Endodermal cell (in vitro differentiated cells): Measurements from ENCODE around the gene PHF21B. TPM values are rescaled to one million over a fixed set of nuclear protein-coding genes. Genes with fewer than 3 reads are reported as not detected.
A peak's percentile ranks its signal among the peaks of the same experiment; 100 is the strongest.

ENCODE experiments used
- DNase-seq: peaks from one replicate; pipeline ENCODE4 v3.0.0-alpha.2; 2017
- H3K27ac ChIP-seq: 2 replicates; pipeline ENCODE4 v1.5.1; 2013; ENCODE audit warnings: mild to moderate bottlenecking, low read depth, low read length, moderate library complexity
- H3K27me3 ChIP-seq: 2 replicates; pipeline ENCODE4 v1.6.1; 2013; ENCODE audit warnings: mild to moderate bottlenecking, low read length, moderate library complexity; ENCODE audit not compliant: insufficient read depth, control insufficient read depth, poor library complexity, severe bottlenecking
- H3K36me3 ChIP-seq: 2 replicates; pipeline ENCODE4 v1.7.0; 2013; ENCODE audit warnings: mild to moderate bottlenecking, low read length, moderate library complexity; ENCODE audit not compliant: control insufficient read depth, insufficient read depth
- H3K4me1 ChIP-seq: one replicate; pipeline ENCODE4 v1.7.0; 2013; ENCODE audit warnings: low read length; ENCODE audit not compliant: control insufficient read depth, insufficient read depth
- H3K4me3 ChIP-seq: 2 replicates; pipeline ENCODE4 v1.5.1; 2013; ENCODE audit warnings: mild to moderate bottlenecking, low read length, moderate library complexity
- H3K9ac ChIP-seq: 2 replicates; pipeline ENCODE4 v1.6.1; 2013; ENCODE audit warnings: mild to moderate bottlenecking, low read length, moderate library complexity; ENCODE audit not compliant: poor library complexity, severe bottlenecking; ENCODE audit errors: extremely low read depth
- H3K9me3 ChIP-seq: 2 replicates; pipeline ENCODE4 v1.6.1; 2013; ENCODE audit warnings: mild to moderate bottlenecking, low read length, moderate library complexity; ENCODE audit not compliant: control insufficient read depth
- H3K27ac Mint-ChIP-seq: 2 replicates; pipeline ENCODE4 v1.8.0; 2020; ENCODE audit warnings: mixed read lengths
- H3K27me3 Mint-ChIP-seq: 2 replicates; pipeline ENCODE4 v1.8.0; 2021; ENCODE audit warnings: mild to moderate bottlenecking, mixed read lengths; ENCODE audit not compliant: insufficient read depth
- H3K36me3 Mint-ChIP-seq: 2 replicates; pipeline ENCODE4 v1.8.0; 2020; ENCODE audit warnings: low read depth, mixed read lengths
- H3K4me1 Mint-ChIP-seq: 2 replicates; pipeline ENCODE4 v1.8.0; 2020; ENCODE audit warnings: mixed read lengths
- H3K4me3 Mint-ChIP-seq: 2 replicates; pipeline ENCODE4 v1.8.0; 2020; ENCODE audit warnings: mild to moderate bottlenecking, moderate library complexity, mixed read lengths
- H3K9me3 Mint-ChIP-seq: 2 replicates; pipeline ENCODE4 v1.8.0; 2020; ENCODE audit warnings: mild to moderate bottlenecking, mixed read lengths
- CTCF ChIP-seq: fragments of 200-600 bp; sonication (generic); conservative IDR thresholded peaks from 2 replicates; pipeline ENCODE4 v1.5.0; 2021; ENCODE audit warnings: antibody characterized with exemption, mild to moderate bottlenecking
- WGBS, 2 experiments: methylation state at CpG; one replicate each; pipeline versions ENCODE4 v1.1.5 to v1.1.7; 2013; ENCODE audit warnings: missing lambda C conversion rate in 2 of 2, mixed read lengths in 1 of 2; ENCODE audit not compliant: insufficient coverage in 1 of 2, insufficient read length in 1 of 2; 5-methylcytosine and 5-hydroxymethylcytosine counted together
- total RNA-seq, 2 donors: library from RNA; stranded (reverse); fragmentation: NEBNext Ultra II Directional in 1 of 2; extraction: Animal tissue kit (Norgen Biotek cat#: 25700) in 1 of 2; gene quantifications; 2 replicates in 1 of 2; 3 replicates in 1 of 2; pipeline ENCODE4 v1.2.1, GENCODE V29; 2021

Gene PHF21B
- total RNA-seq, 2 donors from 2014 or later, result 57.5 to 69.2 TPM

- H3K4me1 Mint-ChIP-seq, result no peaks in the 10 kb centered on the region
- WGBS, 2 experiments, result 86 to 100% methylated on average over 3 to 12 of the region's 12 CpGs
Observed at GRCh38 chr22:44883011-44883421, 126.8 kb downstream of the PHF21B start.

GRCh38 chr22:44882226-44882905, 127.4 kb downstream of the PHF21B start:
- H3K27me3 Mint-ChIP-seq, result no peaks in the 10 kb centered on the region
- peaks cover 5% of the 10 kb centered on the region for H3K9me3 Mint-ChIP-seq
- peak; percentile 45 for DNase-seq
- H3K9me3 ChIP-seq, result peaks cover 7% of the 10 kb centered on the region
- H3K4me1 ChIP-seq, result no peaks in the 10 kb centered on the region
- H3K36me3 ChIP-seq, result peaks cover 32% of the 10 kb centered on the region
- H3K27me3 ChIP-seq, result no peaks in the 10 kb centered on the region
- H3K9ac ChIP-seq, result no peak overlapping the region
- H3K4me3 ChIP-seq, result no peak overlapping the region
- H3K27ac ChIP-seq, result no peak overlapping the region
- no peak overlapping the region for H3K27ac Mint-ChIP-seq
- WGBS, 2 experiments, result 95 to 98% methylated on average over 21 to 24 of the region's 26 CpGs
- peak; percentile 35 for TF ChIP-seq CTCF
- H3K4me3 Mint-ChIP-seq, result no peak overlapping the region
- H3K4me1 Mint-ChIP-seq, result no peaks in the 10 kb centered on the region
- peaks cover 41% of the 10 kb centered on the region for H3K36me3 Mint-ChIP-seq

More at GRCh38 chr22:44883011-44883421, 126.8 kb downstream of the PHF21B start:
- H3K27ac Mint-ChIP-seq, result no peak overlapping the region
- Histone ChIP-seq H3K27me3 (no peaks in the 10 kb centered on the region), H3K4me1 (no peaks in the 10 kb centered on the region), H3K27ac (no peak overlapping the region), H3K9ac (no peak overlapping the region), H3K36me3 (peaks cover 29% of the 10 kb centered on the region), H3K4me3 (no peak overlapping the region), H3K9me3 (peaks cover 2% of the 10 kb centered on the region)
- H3K36me3 Mint-ChIP-seq, result peaks cover 35% of the 10 kb centered on the region
- no peaks in the 10 kb centered on the region for H3K27me3 Mint-ChIP-seq
- H3K9me3 Mint-ChIP-seq, result no peaks in the 10 kb centered on the region
- no peak overlapping the region for H3K4me3 Mint-ChIP-seq
- peak; percentile 24 for DNase-seq
- TF ChIP-seq CTCF, result no peak

- TF ChIP-seq CTCF, result no peak
- H3K9me3 Mint-ChIP-seq, result peaks cover 12% of the 10 kb centered on the region
- H3K4me3 ChIP-seq, result no peak overlapping the region
Observed at GRCh38 chr22:44881624-44882023, 128.2 kb downstream of the PHF21B start.

More at GRCh38 chr22:44881624-44882023, 128.2 kb downstream of the PHF21B start:
- Mint-ChIP-seq H3K4me1 (no peaks in the 10 kb centered on the region), H3K36me3 (peaks cover 48% of the 10 kb centered on the region), H3K27ac (no peak overlapping the region), H3K27me3 (no peaks in the 10 kb centered on the region), H3K4me3 (no peak overlapping the region)
- Histone ChIP-seq H3K9ac (no peak overlapping the region), H3K4me1 (no peaks in the 10 kb centered on the region), H3K27ac (no peak overlapping the region), H3K36me3 (peaks cover 39% of the 10 kb centered on the region), H3K9me3 (peaks cover 15% of the 10 kb centered on the region), H3K27me3 (no peaks in the 10 kb centered on the region)
- DNase-seq, result peak; percentile 20
- WGBS, 2 experiments, result 87 to 92% methylated on average over 9 to 24 of the region's 24 CpGs
